Measurements from ENCODE around the gene TCF20.

Gene TCF20

GRCh38 chr22:42256220-42256619 lies 14.2 kb downstream of the TCF20 start:
- Histone ChIP-seq H3K36me3 (ENCODE audit: insufficient read depth, low read length) (no peaks in the 10 kb centered on the region), H3K27ac (ENCODE audit: low read depth, low read length) (no peak overlapping the region), H3K9me3 (ENCODE audit: insufficient read depth, low read depth, low read length) (no peaks in the 10 kb centered on the region), H3K4me3 (ENCODE audit: low read length) (no peak overlapping the region), H3K4me1 (ENCODE audit: insufficient read depth, low read length) (peaks cover 12% of the 10 kb centered on the region), H3K9ac (ENCODE audit: low read depth, low read length) (no peak overlapping the region), H3K27me3 (ENCODE audit: insufficient read depth, low read length) (peaks cover 31% of the 10 kb centered on the region)
- WGBS: 82% methylated on average over 2 of the region's 2 CpGs

- Histone ChIP-seq H3K27ac (ENCODE audit: low read depth, low read length) (no peak overlapping the region), H3K36me3 (ENCODE audit: insufficient read depth, low read length) (no peaks in the 10 kb centered on the region), H3K9ac (ENCODE audit: low read depth, low read length) (no peak overlapping the region), H3K4me3 (ENCODE audit: low read length) (no peak overlapping the region), H3K4me1 (ENCODE audit: insufficient read depth, low read length) (no peaks in the 10 kb centered on the region), H3K27me3 (ENCODE audit: insufficient read depth, low read length) (no peaks in the 10 kb centered on the region), H3K9me3 (ENCODE audit: insufficient read depth, low read depth, low read length) (no peaks in the 10 kb centered on the region)
- 94% methylated on average over 4 of the region's 4 CpGs for WGBS
Observed at GRCh38 chr22:42249831-42250230, 20.6 kb downstream of the TCF20 start.

- 66% methylated on average over 1 of the region's 1 CpG for WGBS
- H3K27me3 ChIP-seq (ENCODE audit: insufficient read depth, low read length): no peaks in the 10 kb centered on the region
- no peaks in the 10 kb centered on the region for H3K9me3 ChIP-seq (ENCODE audit: insufficient read depth, low read depth, low read length)
- H3K27ac ChIP-seq (ENCODE audit: low read depth, low read length): no peak overlapping the region
- H3K4me1 ChIP-seq (ENCODE audit: insufficient read depth, low read length): no peaks in the 10 kb centered on the region
- H3K4me3 ChIP-seq (ENCODE audit: low read length): no peak overlapping the region
- H3K36me3 ChIP-seq (ENCODE audit: insufficient read depth, low read length): 0 out of 2 replicates have a peak, but pooled peaks cover 4% of the 10 kb centered on the region
- H3K9ac ChIP-seq (ENCODE audit: low read depth, low read length): no peak overlapping the region
Observed at GRCh38 chr22:42248995-42249394, 21.5 kb downstream of the TCF20 start.

GRCh38 chr22:42247596-42247995 lies 22.9 kb downstream of the TCF20 start:
- no peak overlapping the region for H3K4me3 ChIP-seq (ENCODE audit: low read length)
- no peaks in the 10 kb centered on the region for H3K9me3 ChIP-seq (ENCODE audit: insufficient read depth, low read depth, low read length)
- H3K4me1 ChIP-seq (ENCODE audit: insufficient read depth, low read length): no peaks in the 10 kb centered on the region
- H3K27me3 ChIP-seq (ENCODE audit: insufficient read depth, low read length): no peaks in the 10 kb centered on the region
- no peak overlapping the region for H3K27ac ChIP-seq (ENCODE audit: low read depth, low read length)
- H3K9ac ChIP-seq (ENCODE audit: low read depth, low read length): no peak overlapping the region
- 94% methylated on average over 3 of the region's 3 CpGs for WGBS
- H3K36me3 ChIP-seq (ENCODE audit: insufficient read depth, low read length): 0 out of 2 replicates have a peak, but pooled peaks cover 5% of the 10 kb centered on the region

- Histone ChIP-seq H3K36me3 (ENCODE audit: insufficient read depth, low read length) (0 out of 2 replicates have a peak, but pooled peaks cover 5% of the 10 kb centered on the region), H3K4me3 (ENCODE audit: low read length) (no peak overlapping the region), H3K27me3 (ENCODE audit: insufficient read depth, low read length) (no peaks in the 10 kb centered on the region), H3K9ac (ENCODE audit: low read depth, low read length) (no peak overlapping the region), H3K27ac (ENCODE audit: low read depth, low read length) (no peak overlapping the region), H3K9me3 (ENCODE audit: insufficient read depth, low read depth, low read length) (no peaks in the 10 kb centered on the region), H3K4me1 (ENCODE audit: insufficient read depth, low read length) (no peaks in the 10 kb centered on the region)
Observed at GRCh38 chr22:42243802-42244060, 26.7 kb downstream of the TCF20 start.

GRCh38 chr22:42236848-42237247 lies 33.6 kb downstream of the TCF20 start:
- peaks cover 5% of the 10 kb centered on the region; the same call in 1 of the 2 replicates for H3K9me3 ChIP-seq (ENCODE audit: insufficient read depth, low read depth, low read length)
- H3K27ac ChIP-seq (ENCODE audit: low read depth, low read length): no peak overlapping the region
- H3K9ac ChIP-seq (ENCODE audit: low read depth, low read length): no peak overlapping the region
- no peaks in the 10 kb centered on the region for H3K36me3 ChIP-seq (ENCODE audit: insufficient read depth, low read length)
- 98% methylated on average over 6 of the region's 6 CpGs for WGBS
- no peaks in the 10 kb centered on the region for H3K4me1 ChIP-seq (ENCODE audit: insufficient read depth, low read length)
- H3K27me3 ChIP-seq (ENCODE audit: insufficient read depth, low read length): no peaks in the 10 kb centered on the region
- no peak overlapping the region for H3K4me3 ChIP-seq (ENCODE audit: low read length)

GRCh38 chr22:42236268-42236667 lies 34.2 kb downstream of the TCF20 start:
- Histone ChIP-seq H3K27me3 (ENCODE audit: insufficient read depth, low read length) (no peaks in the 10 kb centered on the region), H3K9me3 (ENCODE audit: insufficient read depth, low read depth, low read length) (peaks cover 5% of the 10 kb centered on the region; the same call in 1 of the 2 replicates), H3K9ac (ENCODE audit: low read depth, low read length) (no peak overlapping the region), H3K4me3 (ENCODE audit: low read length) (no peak overlapping the region), H3K36me3 (ENCODE audit: insufficient read depth, low read length) (no peaks in the 10 kb centered on the region), H3K4me1 (ENCODE audit: insufficient read depth, low read length) (no peaks in the 10 kb centered on the region), H3K27ac (ENCODE audit: low read depth, low read length) (no peak overlapping the region)
- 87% methylated on average over 4 of the region's 4 CpGs for WGBS

- Histone ChIP-seq H3K27me3 (ENCODE audit: insufficient read depth, low read length) (no peaks in the 10 kb centered on the region), H3K4me3 (ENCODE audit: low read length) (no peak overlapping the region), H3K9me3 (ENCODE audit: insufficient read depth, low read depth, low read length) (peaks cover 5% of the 10 kb centered on the region; the same call in 1 of the 2 replicates), H3K27ac (ENCODE audit: low read depth, low read length) (no peak overlapping the region), H3K4me1 (ENCODE audit: insufficient read depth, low read length) (no peaks in the 10 kb centered on the region; the same call in 1 of the 2 replicates), H3K36me3 (ENCODE audit: insufficient read depth, low read length) (no peaks in the 10 kb centered on the region), H3K9ac (ENCODE audit: low read depth, low read length) (no peak overlapping the region)
- WGBS: 82% methylated on average over 3 of the region's 3 CpGs
Observed at GRCh38 chr22:42233879-42234278, 36.6 kb downstream of the TCF20 start.

GRCh38 chr22:42231929-42232328 lies 38.5 kb downstream of the TCF20 start:
- Histone ChIP-seq H3K4me1 (ENCODE audit: insufficient read depth, low read length) (no peaks in the 10 kb centered on the region; the same call in 1 of the 2 replicates), H3K36me3 (ENCODE audit: insufficient read depth, low read length) (no peaks in the 10 kb centered on the region), H3K9me3 (ENCODE audit: insufficient read depth, low read depth, low read length) (no peaks in the 10 kb centered on the region), H3K27me3 (ENCODE audit: insufficient read depth, low read length) (no peaks in the 10 kb centered on the region), H3K9ac (ENCODE audit: low read depth, low read length) (no peak overlapping the region), H3K27ac (ENCODE audit: low read depth, low read length) (no peak overlapping the region), H3K4me3 (ENCODE audit: low read length) (no peak overlapping the region)
- WGBS: 99% methylated on average over 3 of the region's 3 CpGs

- Histone ChIP-seq H3K9me3 (ENCODE audit: insufficient read depth, low read depth, low read length) (no peaks in the 10 kb centered on the region), H3K4me3 (ENCODE audit: low read length) (no peak overlapping the region), H3K9ac (ENCODE audit: low read depth, low read length) (no peak overlapping the region), H3K27me3 (ENCODE audit: insufficient read depth, low read length) (no peaks in the 10 kb centered on the region), H3K36me3 (ENCODE audit: insufficient read depth, low read length) (no peaks in the 10 kb centered on the region), H3K4me1 (ENCODE audit: insufficient read depth, low read length) (no peaks in the 10 kb centered on the region; the same call in 1 of the 2 replicates), H3K27ac (ENCODE audit: low read depth, low read length) (no peak overlapping the region)
- 93% methylated on average over 6 of the region's 6 CpGs for WGBS
Observed at GRCh38 chr22:42229455-42230149, 40.9 kb downstream of the TCF20 start.

GRCh38 chr22:42228483-42228882 lies 42.0 kb downstream of the TCF20 start:
- 92% methylated on average over 4 of the region's 4 CpGs for WGBS
- Histone ChIP-seq H3K27me3 (ENCODE audit: insufficient read depth, low read length) (no peaks in the 10 kb centered on the region), H3K36me3 (ENCODE audit: insufficient read depth, low read length) (no peaks in the 10 kb centered on the region)

GRCh38 chr22:42227435-42227834 lies 43.0 kb downstream of the TCF20 start:
- H3K4me3 ChIP-seq (ENCODE audit: low read length): no peak overlapping the region
- WGBS: 95% methylated on average over 3 of the region's 3 CpGs

More at GRCh38 chr22:42228483-42228882, 42.0 kb downstream of the TCF20 start:
- Histone ChIP-seq H3K27ac (ENCODE audit: low read depth, low read length) (no peak overlapping the region), H3K9me3 (ENCODE audit: insufficient read depth, low read depth, low read length) (no peaks in the 10 kb centered on the region), H3K9ac (ENCODE audit: low read depth, low read length) (no peak overlapping the region), H3K4me1 (ENCODE audit: insufficient read depth, low read length) (no peaks in the 10 kb centered on the region; the same call in 1 of the 2 replicates), H3K4me3 (ENCODE audit: low read length) (no peak overlapping the region)

More at GRCh38 chr22:42227435-42227834, 43.0 kb downstream of the TCF20 start:
- Histone ChIP-seq H3K9ac (ENCODE audit: low read depth, low read length) (no peak overlapping the region), H3K36me3 (ENCODE audit: insufficient read depth, low read length) (no peaks in the 10 kb centered on the region), H3K9me3 (ENCODE audit: insufficient read depth, low read depth, low read length) (no peaks in the 10 kb centered on the region), H3K27me3 (ENCODE audit: insufficient read depth, low read length) (no peaks in the 10 kb centered on the region), H3K27ac (ENCODE audit: low read depth, low read length) (no peak overlapping the region), H3K4me1 (ENCODE audit: insufficient read depth, low read length) (no peaks in the 10 kb centered on the region; the same call in 1 of the 2 replicates)

Measured in HUES64 (cell line).